GM18909 (cell line): ENCODE results near the gene N4BP2.
"Not testable (repeated sequence)": the region's sequence is repeated elsewhere in the genome, so short reads cannot be mapped to it uniquely, and the experiment has no call there.

ENCODE experiments used
- ATAC-seq: cut with Tn5 transposase; IDR thresholded peaks from one replicate; pipeline ENCODE4 v1.9.1; 2021; ENCODE audit warnings: mild to moderate bottlenecking; ENCODE audit not compliant: unreplicated experiment, poor library complexity

N4BP2 gene

GRCh38 chr4:40056716-40057585 is at the start of gene N4BP2:
N4BP2 (plus strand) TSS chr4:40056850; CDS start chr4:40097341, 40,491 bp downstream.
- ATAC-seq, result peak; percentile 59

- ATAC-seq, result no peak
Observed at GRCh38 chr4:40016007-40016406, 40.6 kb upstream of the N4BP2 start.

- ATAC-seq, result no peak
Observed at GRCh38 chr4:40020221-40020620, 36.4 kb upstream of the N4BP2 start.

- not testable (repeated sequence) for ATAC-seq
Observed at GRCh38 chr4:40021116-40021515, 35.5 kb upstream of the N4BP2 start.

GRCh38 chr4:40024049-40024448 is 32.6 kb upstream of the N4BP2 start:
- not testable (repeated sequence) for ATAC-seq

GRCh38 chr4:40032785-40033184 is 23.9 kb upstream of the N4BP2 start:
- no peak for ATAC-seq

GRCh38 chr4:40033613-40034012 is 23.0 kb upstream of the N4BP2 start:
- ATAC-seq, result no peak

- ATAC-seq, result no peak
Observed at GRCh38 chr4:40038977-40039376, 17.7 kb upstream of the N4BP2 start.

GRCh38 chr4:40040908-40041307 is 15.7 kb upstream of the N4BP2 start:
- ATAC-seq, result no peak

GRCh38 chr4:40043786-40044185 is 12.9 kb upstream of the N4BP2 start:
- no peak for ATAC-seq

GRCh38 chr4:40046311-40046980 is 10.2 kb upstream of the N4BP2 start:
- no peak for ATAC-seq

GRCh38 chr4:40053161-40053560 is 3.5 kb upstream of the N4BP2 start:
- no peak for ATAC-seq

- no peak for ATAC-seq
Observed at GRCh38 chr4:40055511-40055862, 1.2 kb upstream of the N4BP2 start.

- peak; percentile 31 for ATAC-seq
Observed at GRCh38 chr4:40055863-40056715, 561 bp upstream of the N4BP2 start.

GRCh38 chr4:40057586-40058091 is 989 bp downstream of the N4BP2 start:
- ATAC-seq, result peak; percentile 72

GRCh38 chr4:40058121-40058520 is 1.5 kb downstream of the N4BP2 start:
- no peak for ATAC-seq

- ATAC-seq, result no peak
Observed at GRCh38 chr4:40058854-40059253, 2.2 kb downstream of the N4BP2 start.

- ATAC-seq, result no peak
Observed at GRCh38 chr4:40059362-40059761, 2.7 kb downstream of the N4BP2 start.

GRCh38 chr4:40065010-40065409 is 8.4 kb downstream of the N4BP2 start:
- no peak for ATAC-seq

GRCh38 chr4:40066651-40067050 is 10.0 kb downstream of the N4BP2 start:
- ATAC-seq, result no peak

GRCh38 chr4:40070387-40070786 is 13.7 kb downstream of the N4BP2 start:
- no peak for ATAC-seq
